NCI-H2107 treated with DMSO at 0.1 percent for 48 hours (cell line): ENCODE data around the gene LRP2BP.

Experiments used
- DNase-seq: peaks from one replicate; lab custom pipeline; 2025; ENCODE audit not compliant: unreplicated experiment; lab: John Stamatoyannopoulos, UW

The LRP2BP gene

GRCh38 chr4:185395238-185395955, at the start of gene LRP2BP:
Gene LRP2BP, minus strand, starts transcription at chr4:185395924. Its CDS starts 17,738 bp downstream, at chr4:185378186.
- peak; percentile 52 for DNase-seq

GRCh38 chr4:185445209-185445608, 49.5 kb upstream of the LRP2BP start:
- DNase-seq = no peak

- DNase-seq = no peak
Observed at GRCh38 chr4:185441479-185441878, 45.8 kb upstream of the LRP2BP start.

GRCh38 chr4:185437809-185438208, 42.1 kb upstream of the LRP2BP start:
- DNase-seq = no peak

GRCh38 chr4:185435466-185435865, 39.7 kb upstream of the LRP2BP start:
- no peak for DNase-seq

GRCh38 chr4:185429660-185430059, 33.9 kb upstream of the LRP2BP start:
- no peak for DNase-seq

GRCh38 chr4:185426960-185427688, 31.4 kb upstream of the LRP2BP start:
- DNase-seq = no peak

- peak; percentile 36 for DNase-seq
Observed at GRCh38 chr4:185425647-185426352, 30.1 kb upstream of the LRP2BP start, which contains the start of gene UFSP2. Gene UFSP2, minus strand, starts transcription at chr4:185425964. Its CDS starts 96 bp downstream, at chr4:185425868.

- DNase-seq = no peak
Observed at GRCh38 chr4:185424905-185425646, 29.4 kb upstream of the LRP2BP start.

GRCh38 chr4:185421366-185422124, 25.8 kb upstream of the LRP2BP start:
- DNase-seq = no peak

GRCh38 chr4:185416955-185417354, 21.2 kb upstream of the LRP2BP start:
- no peak for DNase-seq

GRCh38 chr4:185412412-185412811, 16.7 kb upstream of the LRP2BP start:
- no peak for DNase-seq

- DNase-seq = no peak
Observed at GRCh38 chr4:185411849-185412248, 16.1 kb upstream of the LRP2BP start.

GRCh38 chr4:185408432-185408831, 12.7 kb upstream of the LRP2BP start:
- DNase-seq = no peak

GRCh38 chr4:185405296-185405999, 9.7 kb upstream of the LRP2BP start:
- no peak for DNase-seq

- DNase-seq = peak; percentile 4
Observed at GRCh38 chr4:185404031-185404430, 8.3 kb upstream of the LRP2BP start.

GRCh38 chr4:185399466-185399865, 3.7 kb upstream of the LRP2BP start:
- DNase-seq = no peak

- no peak for DNase-seq
Observed at GRCh38 chr4:185398618-185399017, 2.9 kb upstream of the LRP2BP start.

- peak; percentile 78 for DNase-seq
Observed at GRCh38 chr4:185396724-185397385, 1.1 kb upstream of the LRP2BP start, which contains the start of gene ANKRD37. Gene ANKRD37, plus strand, starts transcription at chr4:185396841. Its CDS starts 83 bp downstream, at chr4:185396924.
